Right renal pelvis (tissue), 4 donors: ENCODE data around the gene ADI1. TPM values are rescaled to one million over a fixed set of nuclear protein-coding genes. Genes with fewer than 3 reads are reported as not detected.
A peak's percentile ranks its signal among the peaks of the same experiment; 100 is the strongest.

Experiments used
- DNase-seq, 4 donors: peaks; one replicate each; pipeline ENCODE4 v3.0.0-alpha.2; 2013; ENCODE audit warnings: low read depth in 4 of 4, low spot score in 3 of 4, missing footprints in 1 of 4
- polyA plus RNA-seq, 4 donors: library from polyadenylated mRNA; unstranded; fragments of 120-200 nt; gene quantifications; one replicate each; pipeline ENCODE4 v1.2.1, GENCODE V29; 2013; ENCODE audit not compliant: insufficient read length in 4 of 4

The ADI1 gene, protein sequence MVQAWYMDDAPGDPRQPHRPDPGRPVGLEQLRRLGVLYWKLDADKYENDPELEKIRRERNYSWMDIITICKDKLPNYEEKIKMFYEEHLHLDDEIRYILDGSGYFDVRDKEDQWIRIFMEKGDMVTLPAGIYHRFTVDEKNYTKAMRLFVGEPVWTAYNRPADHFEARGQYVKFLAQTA
- 10 to 100 TPM; 79.2 to 99.7 (median 83.1) TPM for polyA plus RNA-seq

DNA sequence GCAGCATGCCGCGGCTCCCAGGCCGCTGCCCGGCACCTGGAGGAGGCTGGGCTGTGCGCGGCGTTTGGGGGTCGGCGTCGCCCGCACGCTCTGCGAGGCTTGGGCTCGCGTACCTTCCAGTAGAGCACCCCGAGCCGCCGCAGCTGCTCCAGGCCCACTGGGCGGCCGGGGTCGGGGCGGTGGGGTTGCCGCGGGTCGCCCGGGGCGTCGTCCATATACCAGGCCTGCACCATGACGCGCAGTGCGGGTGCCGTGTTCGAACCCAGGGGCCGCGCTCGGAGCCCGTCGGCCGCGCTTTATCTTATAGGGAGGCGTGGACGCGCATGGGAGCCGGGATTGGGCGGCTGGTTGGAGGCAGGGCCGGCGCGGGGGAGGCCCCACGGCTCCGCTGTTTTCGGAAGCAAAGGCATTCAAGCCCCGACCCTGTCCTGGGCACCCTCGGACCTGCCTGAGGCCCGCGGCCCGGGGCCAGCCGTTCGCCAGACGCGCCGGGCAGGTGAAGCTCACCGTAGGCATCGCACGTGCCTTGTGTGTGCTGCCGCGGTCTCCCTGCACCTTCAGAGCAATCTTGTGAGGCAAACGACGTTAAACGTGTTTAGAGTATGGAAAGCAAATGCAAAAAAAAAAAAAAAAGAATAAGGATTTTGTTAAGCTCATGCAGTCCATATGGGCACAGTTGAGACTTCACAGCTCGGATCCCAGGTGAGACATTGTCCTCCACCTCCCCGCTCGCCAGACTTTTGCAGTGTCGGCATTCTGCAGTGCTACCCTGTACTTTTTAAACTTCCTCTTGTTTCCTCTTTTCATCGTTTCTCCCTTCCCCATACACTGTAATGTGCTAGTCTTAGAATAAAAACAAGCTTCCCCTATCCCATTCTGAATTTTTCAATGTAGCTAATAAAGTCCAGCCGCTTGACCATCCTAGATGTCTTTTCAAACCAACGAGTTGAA, at the start of gene ADI1:
ADI1 (minus strand) TSS at position 277 of the 951 bp plus-strand sequence; CDS start at position 233, 44 bp downstream.
- DNase-seq: peak in 2 of 4 donors; percentile 47 to 49

DNA sequence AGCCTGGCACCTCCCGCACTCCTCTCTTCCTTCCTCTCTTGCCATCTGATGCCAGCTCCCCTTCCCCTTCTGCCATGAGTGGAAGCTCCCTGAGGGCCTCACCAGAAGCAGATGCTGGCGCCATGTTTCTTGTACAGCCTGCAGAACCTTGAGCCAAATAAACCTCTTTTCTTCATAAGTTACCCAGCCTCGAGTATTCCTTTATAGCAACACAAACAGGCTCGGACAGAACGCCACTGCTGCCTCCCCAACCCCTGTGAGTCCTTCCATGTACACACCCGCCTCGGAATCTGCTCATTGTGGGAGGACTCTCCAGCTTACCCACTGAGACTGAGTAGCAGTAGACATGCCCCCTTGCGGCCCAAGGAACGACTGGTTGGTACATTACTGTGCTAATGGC, 47.5 kb upstream of the ADI1 start:
- DNase-seq: no peak

DNA sequence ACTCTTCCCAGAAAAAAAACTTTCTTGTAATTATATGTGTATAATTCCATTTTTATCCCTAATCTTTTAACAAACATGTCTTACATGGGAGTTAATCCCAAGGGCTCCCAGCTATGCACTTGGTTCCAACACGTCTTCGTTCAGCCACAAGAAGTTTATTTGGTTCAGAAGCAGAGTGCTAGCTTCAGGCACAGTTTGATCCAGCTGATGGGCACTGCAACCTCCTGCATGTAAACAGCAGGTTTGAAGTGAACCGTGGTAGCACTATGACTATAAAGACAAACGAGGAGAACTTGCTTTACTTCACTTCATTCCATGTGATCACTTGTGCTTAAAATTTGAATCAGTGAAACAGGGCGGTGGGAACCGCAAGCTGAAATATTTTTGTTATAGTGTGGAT, 45.8 kb upstream of the ADI1 start:
- DNase-seq: no peak

DNA sequence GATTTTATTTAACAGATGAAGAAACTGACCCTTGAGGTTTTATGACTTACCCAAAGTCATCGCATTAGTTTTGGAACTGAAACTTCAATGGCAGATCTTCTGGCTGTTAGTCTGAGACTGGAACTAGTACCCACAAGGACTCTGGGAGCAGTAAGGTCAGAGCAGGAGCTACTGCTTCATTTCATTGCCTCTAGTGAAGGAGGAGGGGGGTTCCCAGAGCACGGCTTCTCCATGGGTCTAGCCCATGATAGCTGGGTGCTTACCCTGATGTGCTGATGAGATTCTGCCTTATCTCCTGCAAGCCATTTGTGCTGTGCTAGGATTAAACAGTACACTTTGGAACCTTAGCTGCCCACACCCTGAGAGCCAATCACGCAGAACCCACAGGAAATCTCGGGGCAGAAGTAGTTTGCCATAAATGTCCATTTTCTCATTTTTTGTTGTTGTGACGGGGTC, 44.2 kb upstream of the ADI1 start:
- no peak for DNase-seq

DNA sequence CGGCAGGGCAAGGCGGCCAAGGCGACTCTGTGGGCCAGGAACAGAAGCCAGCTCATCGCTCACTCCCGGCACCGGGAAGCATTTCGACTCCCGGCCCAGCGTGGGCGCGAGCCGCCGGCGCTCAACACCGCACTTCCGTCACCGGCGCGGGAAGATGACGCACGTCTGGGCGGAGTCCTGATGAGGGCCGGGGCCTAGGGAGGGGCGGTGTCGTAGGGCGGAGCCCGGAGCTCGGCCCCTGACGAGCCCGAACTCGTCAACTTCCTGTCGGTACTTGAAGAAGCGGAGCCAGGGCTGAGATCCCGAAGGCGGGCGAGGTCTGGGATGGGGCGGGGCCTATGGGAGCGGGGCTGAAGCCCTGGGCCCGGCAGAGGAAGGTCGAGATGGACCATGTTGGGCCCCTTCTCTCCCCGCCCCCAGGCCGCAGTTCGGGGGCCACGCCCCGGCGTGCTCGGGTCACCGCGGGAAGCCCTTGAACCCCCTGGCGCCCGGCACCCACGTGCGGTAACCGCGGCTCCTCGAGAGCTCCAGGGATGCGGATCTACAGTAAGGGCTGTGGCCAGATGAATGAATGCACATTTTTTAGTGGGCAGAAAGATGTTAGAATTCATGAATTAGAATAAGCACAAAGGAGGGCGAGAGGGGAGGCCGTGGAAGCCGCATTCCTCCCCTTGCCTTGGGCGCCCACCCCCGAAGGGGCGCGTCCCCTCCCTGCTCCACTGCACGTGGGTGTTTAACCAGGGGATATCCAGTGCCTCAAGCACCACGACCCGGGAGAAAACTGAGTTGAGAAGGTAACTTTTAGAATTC, 39.1 kb upstream of the ADI1 start, which contains the start of gene RNASEH1:
RNASEH1 (minus strand) TSS at position 129 of the 810 bp plus-strand sequence; CDS start at position 56, 73 bp downstream.
- peak; percentile 96 to 98 (median 98) for DNase-seq

DNA sequence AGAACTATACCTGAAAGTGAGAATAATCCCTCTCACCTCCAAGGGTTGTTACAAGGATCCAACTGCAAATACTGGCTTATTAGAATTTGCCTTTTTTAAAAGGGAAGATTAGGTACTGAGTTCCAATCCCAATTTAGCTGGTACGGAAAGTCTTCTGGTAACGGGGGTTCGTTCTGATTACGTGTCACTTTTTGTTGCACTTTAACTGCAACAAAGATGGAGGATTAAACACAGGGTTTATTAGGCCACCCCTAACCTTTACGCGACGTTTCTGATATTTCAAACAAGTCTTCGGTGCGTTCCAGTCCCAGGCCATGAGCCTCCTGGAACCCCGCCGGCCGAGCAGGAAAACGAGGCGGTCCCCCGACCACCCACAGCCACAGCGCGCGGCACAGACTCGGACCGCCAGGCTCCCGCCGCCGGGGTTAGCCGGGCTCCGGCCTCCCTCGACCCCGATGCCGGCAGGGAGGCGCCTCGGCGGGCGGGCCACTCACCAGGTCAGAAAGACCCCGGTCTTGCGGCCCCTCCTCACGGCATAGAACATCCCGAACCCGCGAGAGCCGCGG, 38.4 kb upstream of the ADI1 start:
- no peak for DNase-seq

DNA sequence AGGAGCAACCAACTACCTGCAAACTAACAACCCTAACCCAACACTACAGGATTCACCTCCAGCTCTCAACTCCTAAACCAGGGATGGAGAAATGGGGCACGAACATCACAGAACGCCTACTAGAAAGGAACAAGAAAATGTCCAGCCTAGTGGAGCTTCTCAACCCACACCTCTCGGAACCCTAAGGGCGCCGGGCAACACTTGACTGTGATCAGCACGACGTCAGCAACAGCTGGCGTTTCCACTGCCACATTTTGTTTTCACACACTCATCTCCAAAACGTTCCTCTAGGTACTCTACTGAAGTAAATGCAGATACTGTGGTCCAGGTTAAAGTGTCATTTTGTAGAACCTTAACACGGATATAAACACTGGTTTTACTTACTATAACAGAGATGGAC, 34.6 kb upstream of the ADI1 start:
- DNase-seq: no peak

DNA sequence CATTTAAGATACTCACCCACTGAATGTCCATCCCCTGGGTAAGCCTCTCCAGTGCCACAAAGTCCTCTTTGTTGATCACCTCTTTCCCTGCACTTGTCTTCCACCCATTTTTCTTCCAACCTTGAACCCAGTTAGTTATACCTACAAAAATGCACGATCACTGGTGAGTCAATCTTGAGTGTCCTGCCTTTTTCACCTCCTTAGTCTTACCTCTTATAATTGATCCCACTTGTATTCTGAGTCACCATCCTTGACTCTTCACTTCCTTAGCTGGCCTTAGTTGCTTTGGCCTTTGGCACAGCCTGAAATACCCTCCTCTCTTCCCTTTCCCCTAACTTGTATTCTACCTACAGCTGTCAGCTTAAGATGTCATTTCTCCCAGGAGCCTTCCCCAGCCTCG, 28.6 kb upstream of the ADI1 start:
- no peak for DNase-seq

DNA sequence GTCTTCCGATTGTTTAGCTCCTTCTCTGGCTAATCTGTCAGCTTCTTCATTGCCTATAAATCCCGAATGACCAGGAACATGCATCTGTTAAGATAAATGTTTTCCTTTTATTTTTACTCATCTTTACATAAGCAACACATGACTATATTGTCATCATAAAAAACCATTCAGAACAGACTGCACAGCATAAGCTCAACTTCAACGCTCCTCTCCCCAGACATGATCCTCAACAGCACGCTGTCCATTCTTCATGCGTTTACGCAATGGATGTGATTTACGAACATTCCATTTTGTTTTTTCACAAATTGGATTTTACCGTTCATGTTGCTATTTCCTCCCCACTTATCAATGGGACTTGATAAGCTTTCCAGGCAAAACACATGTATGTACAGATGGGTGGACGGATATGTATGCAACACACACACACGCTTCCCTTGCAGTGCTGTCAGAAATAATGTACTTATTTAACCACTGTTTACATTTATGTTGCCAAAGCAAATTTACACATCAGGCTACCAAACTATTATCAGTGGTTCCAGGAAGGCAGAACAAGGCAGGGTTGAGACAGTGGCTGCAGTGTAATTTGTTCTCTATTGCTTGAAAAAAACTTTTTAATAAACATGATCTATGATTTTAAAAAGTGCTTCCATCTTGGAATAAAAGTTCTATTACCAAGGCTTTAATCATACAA, 26.6 kb upstream of the ADI1 start:
- no peak for DNase-seq

DNA sequence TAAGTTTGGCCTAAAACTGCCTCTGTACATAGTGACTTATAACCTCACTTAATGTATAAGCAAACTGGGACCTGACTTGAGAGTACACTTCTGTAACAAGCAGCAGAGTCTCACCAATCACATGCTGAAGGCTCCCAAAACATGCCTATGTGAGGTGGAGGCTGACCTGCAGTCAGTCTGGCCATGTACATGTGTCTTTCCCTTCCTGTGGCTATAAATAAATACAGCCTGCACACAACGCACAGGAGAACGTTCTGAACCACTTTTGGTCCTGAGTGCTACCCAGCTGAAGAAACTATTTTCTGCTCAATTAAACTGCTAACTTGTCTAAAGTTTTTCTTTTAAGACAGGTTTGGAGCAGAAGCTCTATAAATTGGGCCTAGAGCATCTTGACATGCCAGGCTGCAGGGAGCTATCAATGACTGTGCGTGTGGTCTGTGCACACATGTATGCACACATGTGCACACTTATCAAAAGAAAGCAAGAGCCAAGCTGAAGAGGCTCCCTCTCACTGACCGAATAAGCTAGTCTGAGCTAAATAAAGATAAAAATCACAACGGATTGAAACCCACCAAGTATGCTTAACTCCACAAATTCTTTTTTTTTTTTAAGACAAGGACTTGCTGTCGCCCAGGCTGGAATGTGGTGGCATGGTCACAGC, 23.8 kb upstream of the ADI1 start:
- no peak for DNase-seq

DNA sequence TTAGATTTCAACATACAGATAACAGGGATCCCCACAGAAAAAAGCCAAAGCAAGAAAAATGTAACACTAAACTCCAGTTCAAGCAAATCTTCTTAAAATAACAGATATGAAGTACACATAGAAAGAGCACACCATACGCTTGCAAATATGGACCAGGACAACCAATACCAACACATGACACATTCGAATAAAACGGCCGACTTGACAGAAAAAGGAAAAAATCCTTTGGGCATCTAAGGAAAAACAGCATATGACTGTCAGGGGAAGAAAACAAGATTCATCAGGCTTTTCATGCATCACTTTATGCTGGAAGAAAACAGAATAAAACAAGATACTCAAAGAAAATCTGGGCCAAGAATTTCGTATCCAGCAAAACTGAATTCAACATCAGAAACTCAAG, 22.8 kb upstream of the ADI1 start:
- DNase-seq: no peak

DNA sequence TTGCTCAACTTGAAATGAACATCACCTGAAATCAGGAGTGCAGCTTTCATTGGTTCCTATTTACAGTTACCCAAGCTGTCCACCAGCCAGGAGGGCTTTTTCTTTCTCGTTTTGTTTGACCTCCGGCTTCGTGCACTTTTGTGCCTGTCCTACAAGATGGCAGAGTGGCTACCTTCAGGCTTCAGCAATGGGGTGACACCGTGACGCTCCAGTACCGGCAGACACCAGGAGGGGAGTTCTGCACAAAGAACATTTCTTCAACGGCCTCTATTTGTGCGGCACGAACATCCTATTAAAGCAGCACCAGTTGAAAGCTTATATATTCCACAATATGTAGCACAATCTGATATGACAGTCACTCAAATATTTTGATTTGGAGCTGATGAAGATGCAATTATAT, 20.5 kb upstream of the ADI1 start:
- no peak for DNase-seq

DNA sequence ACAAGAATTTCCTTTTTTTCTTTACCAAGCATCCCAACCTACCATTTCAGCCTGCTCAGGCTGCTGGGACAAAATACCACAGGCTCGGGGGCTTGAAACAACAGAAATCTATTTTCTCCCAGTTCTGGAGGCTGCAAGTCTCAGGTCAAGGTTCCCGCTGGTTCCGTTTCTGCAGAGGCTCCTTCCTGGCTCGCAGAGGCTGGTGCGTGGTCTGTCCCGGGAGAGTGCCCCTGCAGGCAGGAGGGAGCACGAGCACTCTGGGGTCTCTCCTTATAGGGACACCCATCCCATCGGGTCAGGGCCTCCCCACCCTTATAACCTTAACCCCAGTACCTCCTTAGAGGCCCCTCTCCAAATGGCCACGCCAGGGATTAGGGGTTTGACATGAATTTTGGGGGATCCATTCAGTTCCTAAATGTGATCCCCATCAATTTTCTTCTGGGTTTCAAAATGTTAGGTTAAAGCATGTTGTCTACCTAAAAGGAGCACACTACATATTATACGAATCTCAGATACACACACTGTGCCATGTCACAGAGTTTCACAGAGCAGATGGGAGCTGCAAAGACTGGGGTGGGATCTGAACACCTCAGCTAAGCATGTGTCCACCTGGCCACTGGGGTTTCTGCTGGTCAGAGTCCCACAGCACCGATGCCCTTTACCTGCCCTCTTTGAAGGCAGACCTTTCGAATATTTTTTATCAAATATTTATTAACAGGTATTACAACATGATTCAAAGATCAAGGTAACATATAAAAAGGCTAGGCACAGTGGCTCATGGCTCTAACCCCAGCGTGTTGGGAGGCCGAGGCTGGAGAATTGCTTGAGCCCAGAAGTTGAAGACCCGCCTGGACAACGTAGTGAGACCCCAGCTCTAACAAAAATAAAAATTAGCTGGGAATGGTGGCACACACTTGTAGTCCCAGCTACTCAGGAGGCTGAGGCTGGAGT, 17.6 kb upstream of the ADI1 start:
- DNase-seq: no peak

DNA sequence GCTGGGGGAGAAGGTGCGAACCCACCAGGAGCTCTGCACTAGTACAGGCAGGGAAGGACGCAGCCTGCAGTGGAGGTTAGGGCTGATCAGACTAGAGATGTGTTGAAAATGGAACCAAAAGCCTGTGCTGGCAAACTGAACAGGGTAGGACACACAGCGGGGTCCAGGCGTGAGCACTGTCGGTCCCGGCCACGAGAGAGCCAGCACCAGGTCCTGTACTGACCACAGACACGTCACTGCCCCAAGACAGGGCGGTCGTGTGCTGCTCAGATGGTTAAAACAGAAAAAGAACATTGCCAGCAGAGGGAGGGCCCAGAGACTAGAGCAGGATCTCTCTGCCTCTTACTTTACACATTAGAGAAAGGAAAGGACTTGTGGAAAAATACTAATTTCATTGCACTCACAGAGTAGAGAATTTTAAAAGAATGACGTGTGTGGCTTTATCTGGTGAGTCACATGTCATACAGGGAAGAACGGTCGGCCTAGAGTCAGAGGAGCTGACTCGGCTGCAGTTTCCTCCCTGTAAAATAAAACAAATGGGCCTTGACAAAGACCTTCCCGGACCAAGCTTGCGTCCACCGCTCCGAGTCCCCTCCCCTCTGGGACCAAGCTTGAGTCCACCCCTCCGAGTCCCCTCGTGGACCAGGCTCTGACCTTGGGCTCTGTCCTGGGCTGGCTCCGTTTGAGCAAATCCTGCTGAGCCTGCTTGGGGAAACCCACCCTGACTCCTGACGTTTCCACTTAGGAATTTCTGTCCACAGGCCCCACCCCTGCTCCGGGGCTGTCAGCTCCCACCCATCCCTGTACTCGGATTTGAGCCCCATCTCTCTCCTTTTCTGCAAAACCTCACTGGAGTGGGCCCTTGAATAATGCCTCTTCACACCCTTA, 16.7 kb upstream of the ADI1 start:
- DNase-seq: peak in 3 of 4 donors; percentile 67 to 72 (median 67)

DNA sequence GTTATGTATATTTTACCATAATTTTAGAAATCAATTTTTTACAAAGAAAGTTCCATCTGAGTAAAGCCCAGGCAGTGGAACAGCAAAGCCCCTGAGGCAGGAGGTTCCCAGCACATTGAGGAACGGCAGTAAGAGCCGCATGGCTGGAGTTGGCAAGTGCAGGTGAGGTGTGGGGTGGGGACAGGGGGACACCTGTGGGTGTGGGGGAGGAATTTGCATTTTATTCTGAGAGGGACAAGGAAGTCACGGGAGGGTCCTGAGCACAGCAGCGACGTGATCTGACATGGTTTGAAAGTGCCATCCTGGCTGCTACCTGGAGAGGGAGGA, 16.1 kb upstream of the ADI1 start:
- DNase-seq: no peak

DNA sequence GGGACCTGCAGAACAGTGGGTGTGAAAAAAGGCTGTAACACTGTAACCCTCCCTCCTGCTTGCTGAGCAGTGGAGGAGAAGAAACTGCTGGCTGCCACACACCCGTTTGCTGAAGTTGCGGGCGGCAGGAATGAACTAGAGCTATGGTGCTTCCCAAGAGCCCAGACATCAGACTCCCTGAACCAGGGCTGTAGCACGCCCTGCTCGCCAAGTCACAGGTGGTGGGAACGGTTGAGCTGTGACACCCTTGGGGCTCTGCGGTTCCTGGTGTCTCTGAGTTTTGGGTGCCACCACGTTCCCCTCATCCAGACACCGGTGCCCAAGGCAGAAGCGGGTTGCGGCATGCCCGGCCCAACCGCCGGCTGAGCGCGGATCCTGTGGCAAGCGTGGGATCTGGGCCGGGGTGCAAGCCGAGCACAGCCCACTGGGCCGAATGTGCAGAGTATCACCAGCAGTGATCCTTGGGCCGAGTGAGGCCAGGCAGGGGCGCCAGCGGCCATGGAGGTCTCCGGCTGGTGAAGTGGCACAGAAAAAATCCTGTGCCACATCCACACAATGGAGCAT, 15.0 kb upstream of the ADI1 start:
- DNase-seq: no peak

DNA sequence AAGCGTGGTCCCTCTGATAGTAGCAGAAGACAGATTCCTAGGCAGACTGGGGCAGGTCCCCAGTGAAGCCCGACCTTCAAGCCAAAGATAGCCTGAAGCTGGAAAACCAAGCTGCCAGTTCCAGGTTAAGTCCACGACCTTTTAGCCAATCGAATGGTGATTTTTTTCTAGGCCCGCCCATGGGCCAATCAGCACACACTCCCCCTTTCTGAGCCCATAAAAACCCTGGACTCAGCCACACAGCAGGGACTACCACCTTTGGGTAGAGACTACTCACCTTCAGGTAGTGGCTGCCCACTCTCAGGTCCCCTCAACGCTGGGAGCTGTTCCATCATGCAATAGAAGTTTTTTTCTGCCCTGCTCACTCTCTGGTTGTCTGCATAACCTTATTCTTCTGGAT, 14.5 kb upstream of the ADI1 start:
- DNase-seq: no peak
